Endothelial cell of umbilical vein (primary cell): ENCODE data around the gene MGLL. TPM values are rescaled to one million over a fixed set of nuclear protein-coding genes. Genes with fewer than 3 reads are reported as not detected.

Source experiments
- BruUV-seq: library from RNA; stranded (reverse); fragments of 400-500 nt; replicated peaks from 2 replicates; lab custom pipeline; 2021; lab: Mats Ljungman, UMichigan
- CTCF ChIA-PET: fragments of 300-600, 350-600 bp; sonication (Branson Sonifier 250); formaldehyde crosslinking; loops from one replicate; lab custom pipeline; 2021; ENCODE audit warnings: antibody characterized with exemption, inconsistent platforms; lab: Charles Lee
- POLR2A ChIA-PET: fragments of 300-600, 350-600 bp; sonication (Branson Sonifier 250); formaldehyde crosslinking; loops from one replicate; lab custom pipeline; 2021; ENCODE audit warnings: antibody characterized with exemption, inconsistent platforms; lab: Charles Lee
- DNase-seq: peaks from one replicate; pipeline ENCODE4 v3.0.0-alpha.2; 2011; ENCODE audit warnings: low read depth, low spot score
- FAIRE-seq: peaks from 2 replicates; lab custom pipeline; 2011; peaks lifted over from hg19 to GRCh38; lab: Jason Lieb, UNC
- H2AFZ ChIP-seq: 2 replicates; pipeline ENCODE4 v1.6.0; 2012; ENCODE audit warnings: low read depth, low read length, control low read depth, inconsistent platforms
- H3K27ac ChIP-seq: 2 replicates; pipeline ENCODE4 v1.5.1; 2011; ENCODE audit warnings: low read depth, mild to moderate bottlenecking, control low read depth, low read length, moderate library complexity; ENCODE audit not compliant: insufficient read depth
- H3K27me3 ChIP-seq, 2 experiments: 2 replicates each; pipeline versions ENCODE4 v1.6.0 to v1.6.1; 2011; ENCODE audit warnings: low read length in 2 of 2, mixed read lengths in 1 of 2; ENCODE audit not compliant: control insufficient read depth in 2 of 2, insufficient read depth in 2 of 2
- H3K36me3 ChIP-seq, 2 experiments: 2 replicates in 1 of 2; 3 replicates in 1 of 2; pipeline ENCODE4 v1.5.1; 2011; ENCODE audit warnings: low read length in 2 of 2, mild to moderate bottlenecking in 1 of 2, moderate library complexity in 1 of 2; ENCODE audit not compliant: control insufficient read depth in 2 of 2, insufficient read depth in 2 of 2; ENCODE audit errors: extremely low read depth in 1 of 2
- H3K4me1 ChIP-seq: 3 replicates; pipeline ENCODE4 v1.5.1; 2011; ENCODE audit warnings: mild to moderate bottlenecking, low read length; ENCODE audit not compliant: control insufficient read depth, insufficient read depth; ENCODE audit errors: extremely low read depth
- H3K4me2 ChIP-seq: 2 replicates; pipeline ENCODE4 v1.6.1; 2011; ENCODE audit warnings: low read length, control low read depth, mixed read lengths; ENCODE audit not compliant: insufficient read depth
- H3K4me3 ChIP-seq, 3 experiments: fragments of 200-600 bp in 1 of 3; sonication (generic), shearing (Covaris generic) in 1 of 3; replicated peaks in 1 of 3; 2 replicates each; pipeline ENCODE4 v1.5.1; 2011 to 2016; ENCODE audit warnings: control low read depth in 3 of 3, low read length in 3 of 3, mild to moderate bottlenecking in 2 of 3, inconsistent platforms in 1 of 3, low read depth in 1 of 3, moderate library complexity in 1 of 3; ENCODE audit not compliant: insufficient read depth in 1 of 3
- H3K79me2 ChIP-seq: 2 replicates; pipeline ENCODE4 v1.6.0; 2012; ENCODE audit warnings: low read length, inconsistent platforms; ENCODE audit not compliant: control insufficient read depth, insufficient read depth
- H3K9ac ChIP-seq: replicated peaks from 2 replicates; pipeline ENCODE3; 2011; ENCODE audit warnings: low read length, control low read depth; ENCODE audit not compliant: insufficient read depth; ENCODE audit errors: extremely low read depth
- H3K9me1 ChIP-seq: replicated peaks from 3 replicates; pipeline ENCODE4 v1.6.0; 2011; ENCODE audit warnings: mild to moderate bottlenecking, low read length; ENCODE audit not compliant: control insufficient read depth, insufficient read depth; ENCODE audit errors: extremely low read depth
- H3K9me3 ChIP-seq: replicated peaks from 2 replicates; pipeline ENCODE4 v1.5.1; 2012; ENCODE audit warnings: low read length, inconsistent platforms; ENCODE audit not compliant: control insufficient read depth, insufficient read depth
- H4K20me1 ChIP-seq: replicated peaks from 2 replicates; pipeline ENCODE3; 2011; ENCODE audit warnings: mild to moderate bottlenecking, low read length; ENCODE audit not compliant: control insufficient read depth, insufficient read depth; ENCODE audit errors: extremely low read depth
- EZH2 ChIP-seq: IDR thresholded peaks from 2 replicates; pipeline ENCODE4 v1.6.1; 2012; ENCODE audit warnings: borderline replicate concordance, low read depth, mild to moderate bottlenecking, moderate library complexity, low read length, inconsistent platforms; ENCODE audit not compliant: severe bottlenecking
- FOS ChIP-seq: IDR thresholded peaks from 2 replicates; pipeline ENCODE4 v1.6.1; 2011; ENCODE audit warnings: mild to moderate bottlenecking, low read length, moderate library complexity, borderline replicate concordance; ENCODE audit not compliant: insufficient read depth
- GATA2 ChIP-seq: IDR thresholded peaks from 2 replicates; pipeline ENCODE4 v1.7.0; 2011; ENCODE audit warnings: low read depth, mild to moderate bottlenecking, moderate library complexity, mixed read lengths, low read length; ENCODE audit not compliant: insufficient read length, insufficient read depth
- JUN ChIP-seq: IDR thresholded peaks from 2 replicates; pipeline ENCODE4 v1.6.1; 2011; ENCODE audit warnings: borderline replicate concordance, low read depth; ENCODE audit not compliant: insufficient read length, insufficient read depth
- MYC ChIP-seq: IDR thresholded peaks from one replicate; pipeline ENCODE4 v1.6.1; 2011; ENCODE audit warnings: mild to moderate bottlenecking, low read depth, low read length
- POLR2A ChIP-seq: IDR thresholded peaks from 2 replicates; pipeline ENCODE4 v1.6.1; 2012; ENCODE audit warnings: low read depth, mild to moderate bottlenecking, control low read depth, low read length
- POLR2AphosphoS5 ChIP-seq: IDR thresholded peaks from 2 replicates; pipeline ENCODE4 v1.6.1; 2012; ENCODE audit warnings: low read depth, mild to moderate bottlenecking, control low read depth, low read length, moderate library complexity; ENCODE audit not compliant: insufficient read depth
- dilution Hi-C: fragments of 300-500 bp; cut with MboI; formaldehyde crosslinking; loops from one replicate; pipeline ENCODE4 v1.15.0; 2019; ENCODE audit warnings: low sequenced_read_pairs; ENCODE audit not compliant: extremely low pct_ligation_motif_present
- intact Hi-C: fragments of 100-400 bp; cut with micrococcal nuclease; formaldehyde crosslinking; loops from one replicate; pipeline ENCODE4 v1.10.0; 2022
- polyA plus RNA-seq, 4 experiments: library from polyadenylated mRNA; depleted of rRNA in 3 of 4; stranded (reverse) in 3 of 4; unstranded in 1 of 4; fragments of >200 nt; gene quantifications; 2 replicates each; pipeline versions ENCODE4 v1.2.1 to v1.2.3, GENCODE V29; 2011 to 2012; ENCODE audit warnings: missing spikeins in 1 of 4
- total RNA-seq: library from RNA; stranded (reverse); gene quantifications from 2 replicates; pipeline ENCODE4 v1.2.3, GENCODE V29; 2021
- TF ChIP-seq, protein P1 (sequence below): IDR thresholded peaks from 2 replicates; pipeline ENCODE4 v1.6.1; 2011; ENCODE audit not compliant: insufficient read depth, insufficient read length
- TF ChIP-seq, protein P2 (sequence below), 2 donors: IDR thresholded peaks; 1 replicate in 1 of 2; 2 replicates in 1 of 2; pipeline ENCODE4 v1.5.1; 2011; ENCODE audit warnings: low read length in 2 of 2, mild to moderate bottlenecking in 2 of 2, moderate library complexity in 2 of 2, control low read depth in 1 of 2, inconsistent platforms in 1 of 2, low read depth in 1 of 2; ENCODE audit not compliant: insufficient read depth in 1 of 2; ENCODE audit errors: extremely low read depth in 1 of 2

The MGLL gene
- total and polyA plus RNA-seq, 2 donors (not counting 3 experiments of a cell fraction or from before 2014, with no cell fraction given), result 30.7 to 60.2 TPM

DNA sequence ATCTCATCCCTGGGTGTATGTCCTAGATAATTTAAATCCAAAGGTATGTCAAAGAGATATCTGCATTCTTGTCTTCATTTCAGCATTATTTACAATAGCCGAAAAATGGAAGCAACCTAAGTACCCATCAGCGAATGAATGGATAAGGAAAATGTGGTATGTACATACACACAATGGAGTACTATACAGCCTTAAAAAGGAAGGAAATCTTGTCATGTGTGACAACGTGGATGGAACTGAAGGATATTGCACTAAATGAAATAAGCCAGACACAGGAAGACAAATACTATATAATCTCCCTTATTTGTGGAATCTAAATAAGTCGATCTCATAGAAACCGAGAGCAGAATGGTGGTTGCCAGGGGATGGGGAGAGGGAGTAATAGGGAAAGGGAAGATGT is 16.8 kb upstream of the MGLL start:
- Histone ChIP-seq H3K9me1 (no peaks in the 10 kb centered on the region), H3K9me3 (no peaks in the 10 kb centered on the region), H3K9ac (no peak overlapping the region), H3K27me3 (peaks cover 3 to 5% of the 10 kb centered on the region in 2 experiments), H3K27ac (no peak overlapping the region), H4K20me1 (no peaks in the 10 kb centered on the region), H3K79me2 (no peaks in the 10 kb centered on the region), H3K4me2 (no peak overlapping the region), H3K4me1 (no peaks in the 10 kb centered on the region), H3K4me3 (no peak overlapping the region), H2AFZ (no peak overlapping the region), H3K36me3 (no peaks in the 10 kb centered on the region)
- TF ChIP-seq POLR2A (no peak), JUN (no peak), POLR2AphosphoS5 (no peak), EZH2 (no peak), FOS (no peak), MYC (no peak), GATA2 (no peak)
- TF ChIP-seq, protein P1, sequence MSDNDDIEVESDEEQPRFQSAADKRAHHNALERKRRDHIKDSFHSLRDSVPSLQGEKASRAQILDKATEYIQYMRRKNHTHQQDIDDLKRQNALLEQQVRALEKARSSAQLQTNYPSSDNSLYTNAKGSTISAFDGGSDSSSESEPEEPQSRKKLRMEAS, result no peak
- TF ChIP-seq, protein P2, sequence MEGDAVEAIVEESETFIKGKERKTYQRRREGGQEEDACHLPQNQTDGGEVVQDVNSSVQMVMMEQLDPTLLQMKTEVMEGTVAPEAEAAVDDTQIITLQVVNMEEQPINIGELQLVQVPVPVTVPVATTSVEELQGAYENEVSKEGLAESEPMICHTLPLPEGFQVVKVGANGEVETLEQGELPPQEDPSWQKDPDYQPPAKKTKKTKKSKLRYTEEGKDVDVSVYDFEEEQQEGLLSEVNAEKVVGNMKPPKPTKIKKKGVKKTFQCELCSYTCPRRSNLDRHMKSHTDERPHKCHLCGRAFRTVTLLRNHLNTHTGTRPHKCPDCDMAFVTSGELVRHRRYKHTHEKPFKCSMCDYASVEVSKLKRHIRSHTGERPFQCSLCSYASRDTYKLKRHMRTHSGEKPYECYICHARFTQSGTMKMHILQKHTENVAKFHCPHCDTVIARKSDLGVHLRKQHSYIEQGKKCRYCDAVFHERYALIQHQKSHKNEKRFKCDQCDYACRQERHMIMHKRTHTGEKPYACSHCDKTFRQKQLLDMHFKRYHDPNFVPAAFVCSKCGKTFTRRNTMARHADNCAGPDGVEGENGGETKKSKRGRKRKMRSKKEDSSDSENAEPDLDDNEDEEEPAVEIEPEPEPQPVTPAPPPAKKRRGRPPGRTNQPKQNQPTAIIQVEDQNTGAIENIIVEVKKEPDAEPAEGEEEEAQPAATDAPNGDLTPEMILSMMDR (IDR thresholded peaks at IDR 0.05; ENCODE audit: extremely low read depth in 1 of 2, insufficient read depth in 1 of 2, low read depth in 1 of 2, low read length in 2 of 2), result no peak
- DNase-seq (no peak), FAIRE-seq (no peak)
- POLR2A ChIA-PET, result no interaction called here
- dilution Hi-C loops, result no loop called here
- BruUV-seq, result no TSS peak
- intact Hi-C loops, result no loop called here
- CTCF ChIA-PET, result no interaction called here
